SU-DHL-6 (cell line): ENCODE measurements around the gene HK1.

Source experiments
- H2AFZ ChIP-seq: fragments of 200-600 bp; sonication (generic); 2 replicates; pipeline ENCODE4 v1.6.1; 2014; ENCODE audit warnings: low read depth, mild to moderate bottlenecking, moderate library complexity, mixed read lengths, antibody characterized with exemption, low read length; ENCODE audit not compliant: severe bottlenecking
- H3F3A ChIP-seq: fragments of 200-600 bp; shearing (Covaris generic); 2 replicates; pipeline ENCODE4 v1.6.0; 2016; ENCODE audit warnings: antibody characterized with exemption, mild to moderate bottlenecking; ENCODE audit not compliant: insufficient read depth
- H3K27ac ChIP-seq: fragments of 200-600 bp; sonication (generic); 2 replicates; pipeline ENCODE4 v1.5.1; 2016; ENCODE audit warnings: low read depth, mild to moderate bottlenecking, low read length, moderate library complexity, mixed read lengths
- H3K27me3 ChIP-seq: fragments of 200-600 bp; sonication (generic), shearing (Covaris generic); 2 replicates; pipeline ENCODE4 v1.6.0; 2014; ENCODE audit warnings: mild to moderate bottlenecking, low read length
- H3K36me3 ChIP-seq: fragments of 200-600 bp; sonication (generic); 2 replicates; pipeline ENCODE4 v1.6.1; 2014; ENCODE audit warnings: mild to moderate bottlenecking, low read length, mixed read lengths
- H3K4me2 ChIP-seq: fragments of 300-600, 200-600 bp; shearing (Covaris generic), sonication (generic); 2 replicates; pipeline ENCODE4 v1.6.0; 2014; ENCODE audit warnings: low read length, low read depth, mild to moderate bottlenecking; ENCODE audit not compliant: poor library complexity, severe bottlenecking
- H3K4me3 ChIP-seq: fragments of 200-600 bp; sonication (generic); 2 replicates; pipeline ENCODE4 v1.5.1; 2014; ENCODE audit warnings: antibody characterized with exemption, low read length, mild to moderate bottlenecking, mixed read lengths; ENCODE audit not compliant: insufficient read depth, poor library complexity, severe bottlenecking
- H3K79me2 ChIP-seq: fragments of 200-600 bp; sonication (generic); 2 replicates; pipeline ENCODE4 v1.6.1; 2014; ENCODE audit warnings: mild to moderate bottlenecking, low read length, moderate library complexity; ENCODE audit not compliant: insufficient read depth
- H3K9ac ChIP-seq: fragments of 200-600 bp; sonication (generic); 2 replicates; pipeline ENCODE4 v1.7.0; 2014; ENCODE audit warnings: mild to moderate bottlenecking, low read length
- H3K9me2 ChIP-seq: fragments of 200-600 bp; sonication (generic); replicated peaks from 2 replicates; pipeline ENCODE4 v1.6.1; 2014; ENCODE audit warnings: low read length; ENCODE audit not compliant: insufficient read depth
- H3K9me3 ChIP-seq: fragments of 200-600 bp; sonication (generic); 2 replicates; pipeline ENCODE4 v1.6.1; 2014; ENCODE audit warnings: low read length, mixed read lengths; ENCODE audit not compliant: insufficient read depth
- H4K20me1 ChIP-seq: fragments of 200-600 bp; sonication (generic); 2 replicates; pipeline ENCODE4 v1.6.1; 2014; ENCODE audit warnings: low read depth, mild to moderate bottlenecking, antibody characterized with exemption, low read length, moderate library complexity, mixed read lengths
- CTCF ChIP-seq: fragments of 200-600 bp; sonication (generic); IDR thresholded peaks from one replicate; pipeline ENCODE4 v1.5.1; 2017; ENCODE audit warnings: antibody characterized with exemption, mild to moderate bottlenecking, low read length, moderate library complexity; ENCODE audit not compliant: insufficient read depth, poor library complexity, severe bottlenecking
- EZH2phosphoT487 ChIP-seq: fragments of 200-600 bp; sonication (generic), shearing (Covaris generic); conservative IDR thresholded peaks from 2 replicates; pipeline ENCODE4 v1.6.1; 2018; ENCODE audit warnings: mild to moderate bottlenecking, antibody characterized with exemption, low read length, moderate library complexity, mixed read lengths

The HK1 gene

GRCh38 chr10:69269761-69270160, 8.5 kb upstream of the HK1 start:
- H3K79me2 ChIP-seq: no peaks in the 10 kb centered on the region
- no peaks in the 10 kb centered on the region for H3F3A ChIP-seq
- no peaks in the 10 kb centered on the region for H4K20me1 ChIP-seq

GRCh38 chr10:69270990-69271389, 7.3 kb upstream of the HK1 start:
- Histone ChIP-seq H3K9ac (no peak overlapping the region), H3K4me2 (no peak overlapping the region)

More at GRCh38 chr10:69269761-69270160, 8.5 kb upstream of the HK1 start:
- Histone ChIP-seq H3K4me2 (no peak overlapping the region), H3K4me3 (no peak overlapping the region), H3K27ac (no peak overlapping the region), H3K36me3 (no peaks in the 10 kb centered on the region), H3K9me3 (no peaks in the 10 kb centered on the region), H3K9ac (no peak overlapping the region), H3K27me3 (no peaks in the 10 kb centered on the region), H3K9me2 (no peaks in the 10 kb centered on the region), H2AFZ (no peak overlapping the region)
- TF ChIP-seq CTCF (no peak), EZH2phosphoT487 (no peak)

GRCh38 chr10:69272624-69273023, 5.7 kb upstream of the HK1 start:
- Histone ChIP-seq H4K20me1 (no peaks in the 10 kb centered on the region), H3K4me3 (no peak overlapping the region), H3K27ac (no peak overlapping the region), H3K9me2 (no peaks in the 10 kb centered on the region), H3K9me3 (no peaks in the 10 kb centered on the region), H2AFZ (no peak overlapping the region), H3K79me2 (no peaks in the 10 kb centered on the region), H3K36me3 (no peaks in the 10 kb centered on the region), H3K9ac (no peak overlapping the region), H3F3A (no peaks in the 10 kb centered on the region), H3K4me2 (no peak overlapping the region), H3K27me3 (no peaks in the 10 kb centered on the region)
- no peak for TF ChIP-seq EZH2phosphoT487
- no peak for TF ChIP-seq CTCF

More at GRCh38 chr10:69270990-69271389, 7.3 kb upstream of the HK1 start:
- no peak for TF ChIP-seq EZH2phosphoT487
- TF ChIP-seq CTCF: no peak
- H3F3A ChIP-seq: no peaks in the 10 kb centered on the region
- H4K20me1 ChIP-seq: no peaks in the 10 kb centered on the region
- H3K36me3 ChIP-seq: no peaks in the 10 kb centered on the region
- no peak overlapping the region for H3K4me3 ChIP-seq
- H3K27ac ChIP-seq: no peak overlapping the region
- H2AFZ ChIP-seq: no peak overlapping the region
- H3K27me3 ChIP-seq: no peaks in the 10 kb centered on the region
- no peaks in the 10 kb centered on the region for H3K79me2 ChIP-seq
- no peaks in the 10 kb centered on the region for H3K9me3 ChIP-seq
- no peaks in the 10 kb centered on the region for H3K9me2 ChIP-seq
